ENCODE data around the gene NRBP1. TPM values are rescaled to one million over a fixed set of nuclear protein-coding genes. Genes with fewer than 3 reads are reported as not detected.

NRBP1 gene
- total RNA-seq = 78.2 TPM

DNA sequence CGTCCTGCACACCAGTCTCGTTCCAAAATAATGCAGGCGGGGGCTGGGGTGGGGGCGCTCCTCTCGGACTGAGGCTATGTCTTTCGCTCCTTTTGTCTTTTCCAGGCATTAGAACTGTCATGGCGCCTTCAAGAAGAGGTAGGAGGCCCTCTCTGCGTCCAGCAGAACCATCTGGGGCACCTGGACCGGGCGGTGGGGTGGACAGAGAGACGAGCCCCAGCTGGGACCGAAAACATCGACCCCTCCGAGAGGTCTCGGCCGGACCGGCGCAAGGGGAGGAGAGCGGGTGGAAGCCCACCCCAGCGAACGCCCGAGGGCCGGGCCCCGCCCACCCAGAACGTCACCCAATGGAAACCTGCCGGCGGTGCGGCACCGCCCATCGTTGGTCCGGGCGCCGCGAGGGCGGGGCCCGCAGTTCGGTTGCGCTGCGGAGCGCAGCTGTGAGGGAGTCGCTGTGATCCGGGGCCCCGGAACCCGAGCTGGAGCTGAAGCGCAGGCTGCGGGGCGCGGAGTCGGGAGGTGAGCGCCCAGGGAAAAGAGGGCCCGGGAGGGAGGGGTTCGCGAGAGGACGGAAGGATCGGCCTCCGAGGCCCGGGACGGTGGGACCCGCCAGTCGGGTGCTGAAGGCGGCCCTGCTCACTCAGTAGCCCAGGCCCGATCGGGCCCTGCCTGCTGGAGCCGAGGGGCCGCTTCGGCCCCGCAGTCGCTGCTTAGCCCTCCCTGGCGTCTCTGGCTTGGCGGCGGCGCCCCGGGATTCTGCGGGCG lies at the start of gene NRBP1:
NRBP1 (plus strand) TSS at position 419 of the 765 bp plus-strand sequence. CDS start 4,643 bp downstream, outside the sequence.

DNA sequence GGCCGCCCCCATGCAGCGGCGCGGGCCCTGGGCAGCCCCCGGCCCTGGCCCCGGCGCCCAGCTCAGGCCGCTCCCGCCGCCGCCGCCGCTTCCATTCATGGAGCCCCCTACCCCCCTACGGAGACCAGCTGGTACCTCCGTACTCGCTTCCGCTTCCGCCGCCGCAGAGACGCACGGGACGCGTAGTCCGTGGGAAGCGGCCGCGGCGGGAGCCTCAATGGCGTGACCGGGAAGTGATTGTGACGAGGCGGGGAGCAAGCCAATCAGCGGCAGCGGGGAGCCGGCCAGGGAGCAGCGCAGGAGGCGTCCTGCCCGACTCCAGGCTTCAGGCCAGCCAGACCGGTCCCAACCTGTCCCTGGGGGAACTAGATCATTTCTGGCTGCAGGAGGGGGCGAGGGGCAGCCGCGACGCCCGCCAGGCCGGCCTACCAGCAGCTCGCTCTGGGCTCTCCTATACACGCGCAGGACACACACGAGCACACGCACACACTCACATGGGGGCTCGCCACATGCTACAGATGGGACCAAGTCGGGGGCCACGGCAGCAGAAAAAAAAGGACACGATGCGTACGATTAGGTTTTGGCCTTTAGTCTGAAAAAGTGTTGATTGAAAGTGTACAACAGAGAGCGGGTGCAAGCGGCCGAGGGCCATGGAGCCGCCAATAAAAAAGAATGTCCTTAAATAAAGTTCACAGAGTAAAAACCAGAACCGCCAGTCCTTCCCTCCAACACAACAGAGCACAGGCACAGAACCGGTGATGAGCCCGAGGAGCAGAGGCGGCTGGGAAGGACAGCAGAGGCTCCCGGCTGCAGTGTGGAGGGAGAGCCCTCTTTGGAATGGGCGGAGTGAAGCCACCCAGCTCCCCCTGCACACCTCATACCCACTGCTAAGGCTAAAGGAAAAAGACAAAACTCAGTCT lies 47.5 kb upstream of the NRBP1 start, which contains the start of gene ZNF513:
ZNF513 (minus strand) TSS at position 109 of the 920 bp plus-strand sequence. CDS start 208 bp downstream, outside the sequence.

DNA sequence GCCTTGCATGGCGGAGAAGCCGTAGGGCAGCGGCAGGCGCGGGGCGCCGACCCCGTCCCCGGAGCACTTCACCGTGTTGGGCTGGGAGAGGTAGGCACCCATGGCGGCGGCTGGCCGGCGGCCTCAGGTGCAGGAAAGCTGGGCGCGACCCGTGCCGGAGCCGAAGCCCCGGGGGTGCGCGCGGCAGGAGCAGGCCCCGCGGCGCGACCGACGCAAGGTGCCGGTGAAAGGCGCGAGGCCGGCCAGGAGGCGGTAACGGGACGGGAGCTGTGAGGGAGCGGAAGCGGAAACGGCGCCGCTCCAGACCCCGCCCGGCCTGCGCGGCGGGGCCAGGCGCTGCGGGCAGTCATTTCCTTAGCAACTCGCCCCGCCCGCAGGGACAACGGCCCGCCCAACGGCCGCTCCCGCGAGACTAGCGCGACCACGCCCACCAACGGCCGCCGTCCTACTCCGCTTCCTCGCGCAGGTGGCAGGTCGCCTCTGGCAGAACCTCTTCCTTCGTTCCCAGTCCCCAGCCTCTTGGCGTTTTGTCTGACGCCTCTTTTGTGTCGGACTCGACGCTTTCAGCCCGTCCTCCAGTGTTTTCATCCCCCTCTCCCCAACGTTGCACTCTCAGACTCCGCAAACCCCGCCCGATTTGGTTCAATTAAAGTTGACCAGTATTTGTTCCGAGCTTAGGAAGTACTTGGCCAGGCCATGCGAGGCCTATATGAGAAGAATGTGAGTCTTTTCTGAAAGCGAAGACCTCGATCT lies 18.9 kb upstream of the NRBP1 start, which contains the start of gene PPM1G:
PPM1G (minus strand) TSS at position 271 of the 753 bp plus-strand sequence; CDS start at position 102, 169 bp downstream.

DNA sequence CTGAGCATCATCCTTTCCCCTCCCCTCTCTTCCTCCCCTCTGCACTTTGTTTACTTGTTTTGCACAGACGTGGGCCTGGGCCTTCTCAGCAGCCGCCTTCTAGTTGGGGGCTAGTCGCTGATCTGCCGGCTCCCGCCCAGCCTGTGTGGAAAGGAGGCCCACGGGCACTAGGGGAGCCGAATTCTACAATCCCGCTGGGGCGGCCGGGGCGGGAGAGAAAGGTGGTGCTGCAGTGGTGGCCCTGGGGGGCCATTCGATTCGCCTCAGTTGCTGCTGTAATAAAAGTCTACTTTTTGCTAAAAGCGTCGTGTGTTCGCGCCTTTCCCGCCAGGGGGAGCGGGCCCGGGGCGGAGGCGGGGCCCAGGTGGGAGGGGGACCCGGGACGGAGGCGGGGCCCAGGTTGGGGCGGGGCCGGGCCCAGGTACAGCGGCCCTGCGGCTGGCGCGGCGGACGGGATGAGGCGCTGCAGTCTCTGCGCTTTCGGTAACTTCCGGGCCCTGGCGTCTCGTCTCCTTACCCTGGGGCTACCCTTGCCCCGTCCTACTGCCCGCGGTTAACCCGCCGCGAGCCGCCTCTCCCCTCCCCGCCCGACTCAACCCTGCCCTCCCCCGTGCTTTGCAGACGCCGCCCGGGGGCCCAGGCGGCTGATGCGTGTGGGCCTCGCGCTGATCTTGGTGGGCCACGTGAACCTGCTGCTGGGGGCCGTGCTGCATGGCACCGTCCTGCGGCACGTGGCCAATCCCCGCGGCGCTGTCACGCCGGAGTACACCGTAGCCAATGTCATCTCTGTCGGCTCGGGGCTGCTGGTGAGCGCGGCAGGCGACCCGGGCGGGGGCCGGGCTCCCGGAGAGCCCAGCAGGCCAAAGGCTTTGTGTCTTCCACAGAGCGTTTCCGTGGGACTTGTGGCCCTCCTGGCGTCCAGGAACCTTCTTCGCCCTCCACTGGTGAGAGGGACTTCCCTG lies 13.8 kb downstream of the NRBP1 start, which contains the start of gene KRTCAP3:
KRTCAP3 (plus strand) TSS at position 424 of the 962 bp plus-strand sequence; CDS start at position 456, 32 bp downstream.

DNA sequence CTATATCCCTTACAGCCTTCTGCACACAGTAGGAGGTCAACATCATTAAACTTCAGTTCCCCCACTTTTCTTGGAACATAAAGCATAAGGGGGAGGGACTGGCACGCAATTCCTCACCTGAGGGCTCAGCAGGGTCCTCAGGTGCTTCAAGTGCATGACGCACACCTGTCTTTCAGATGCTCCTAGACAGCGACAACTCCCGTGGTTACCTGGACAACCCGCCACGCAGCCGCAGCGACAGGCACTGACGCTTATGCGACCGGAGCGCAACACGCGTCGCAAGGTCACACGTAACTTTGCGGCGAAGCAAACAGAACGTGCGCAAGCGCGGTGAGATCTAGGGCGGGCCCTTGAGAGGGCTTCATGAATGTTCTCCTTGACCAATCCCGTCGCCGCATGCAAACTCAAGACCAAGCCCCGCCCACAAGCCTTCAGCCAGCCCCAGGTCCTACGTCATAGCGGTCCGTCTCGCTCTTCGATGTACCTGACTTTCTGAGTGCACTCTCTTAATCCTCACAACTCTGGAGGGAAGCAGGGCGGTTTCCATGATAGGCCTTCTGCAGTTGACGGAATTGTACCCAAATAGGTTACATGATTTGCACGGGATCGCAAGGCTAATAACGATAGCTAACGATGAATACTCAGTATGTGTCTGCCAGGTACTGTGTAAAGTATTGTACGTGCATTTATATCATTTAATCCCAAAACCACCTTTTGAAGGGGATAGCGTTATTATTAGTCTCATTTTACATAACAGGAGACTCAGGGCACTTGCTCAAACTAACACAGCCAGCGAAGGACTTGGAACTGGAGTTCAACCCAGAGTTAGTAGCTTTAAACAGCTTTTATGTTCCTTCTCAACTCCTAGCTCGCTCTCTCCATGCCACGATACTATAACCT lies 61.3 kb downstream of the NRBP1 start, which contains the start of gene IFT172:
IFT172 (minus strand) TSS at position 246 of the 900 bp plus-strand sequence; CDS start at position 156, 90 bp downstream.

Small RNA genes within 50 kb of the gene (small RNA-seq; reads per million reads assigned to genes)
- not detected for gene RNU6-986P

Other genes with a start within 250 kb of the NRBP1 start
- gene ATRAID, start 216.6 kb upstream of the NRBP1 start, total RNA-seq = 57.7 TPM
- 27.7 TPM for gene SLC5A6, start 216.4 kb upstream of the NRBP1 start, total RNA-seq
- gene CAD, start 211.3 kb upstream of the NRBP1 start, total RNA-seq = 27.2 TPM
- 2.1 TPM for gene SLC30A3, start 165.6 kb upstream of the NRBP1 start, total RNA-seq
- 0.23 TPM for gene DNAJC5G, start 153.2 kb upstream of the NRBP1 start, total RNA-seq
- not detected for gene TRIM54, start 146.2 kb upstream of the NRBP1 start, total RNA-seq
- 0.92 TPM for gene UCN, start 120.2 kb upstream of the NRBP1 start, total RNA-seq
- 45.7 TPM for gene MPV17, start 105.5 kb upstream of the NRBP1 start, total RNA-seq
- 32.3 TPM for gene GTF3C2, start 71.9 kb upstream of the NRBP1 start, total RNA-seq
- 23.8 TPM for gene EIF2B4, start 58.3 kb upstream of the NRBP1 start, total RNA-seq
- gene SNX17, start 58.0 kb upstream of the NRBP1 start, total RNA-seq = 66.0 TPM
- gene ZNF513, start 47.9 kb upstream of the NRBP1 start, total RNA-seq = 14.1 TPM
- 67.1 TPM for gene PPM1G, start 19.0 kb upstream of the NRBP1 start, total RNA-seq
- gene KRTCAP3, start 13.8 kb downstream of the NRBP1 start, total RNA-seq = 0.46 TPM
- gene IFT172, start 61.1 kb downstream of the NRBP1 start, total RNA-seq = 42.0 TPM
- gene FNDC4, start 66.6 kb downstream of the NRBP1 start, total RNA-seq = 52.8 TPM
- 0.69 TPM for gene GCKR, start 68.2 kb downstream of the NRBP1 start, total RNA-seq
- gene ZNF512, start 154.4 kb downstream of the NRBP1 start, total RNA-seq = 56.7 TPM
- gene CCDC121, start 200.4 kb downstream of the NRBP1 start, total RNA-seq = 6.7 TPM
- gene GPN1, start 200.4 kb downstream of the NRBP1 start, total RNA-seq = 36.0 TPM
- gene SUPT7L, start 235.0 kb downstream of the NRBP1 start, total RNA-seq = 34.6 TPM
- gene SLC4A1AP, start 235.3 kb downstream of the NRBP1 start, total RNA-seq = 29.5 TPM